Activated T-helper 2 cell treated with anti-CD3 and anti-CD28 coated beads, Interferon-gamma antibody, Interleukin-2, Interleukin-4, amounts not matched to agents 10 μg/mL and 5 μg/mL and 100 μg/mL, durations not matched to agents 14 hours and 24 hours and 36 hours (primary cell): Measurements from ENCODE around the gene VEZF1. TPM values are rescaled to one million over a fixed set of nuclear protein-coding genes. Genes with fewer than 3 reads are reported as not detected.

Experiments
- DNase-seq: peaks from one replicate; pipeline ENCODE4 v3.0.0; 2021; ENCODE audit warnings: low spot score
- H3K27ac Mint-ChIP-seq: one replicate; pipeline ENCODE4 v1.8.0; 2021; ENCODE audit warnings: mixed read lengths
- H3K27me3 Mint-ChIP-seq: one replicate; pipeline ENCODE4 v1.8.0; 2021; ENCODE audit warnings: low read depth, mixed read lengths
- H3K36me3 Mint-ChIP-seq: one replicate; pipeline ENCODE4 v1.8.0; 2021; ENCODE audit warnings: low read depth, mixed read lengths
- H3K4me1 Mint-ChIP-seq: one replicate; pipeline ENCODE4 v1.8.0; 2021; ENCODE audit warnings: low read depth, mixed read lengths
- H3K4me3 Mint-ChIP-seq: one replicate; pipeline ENCODE4 v1.8.0; 2021; ENCODE audit warnings: low read depth, mild to moderate bottlenecking, moderate library complexity, mixed read lengths
- H3K9me3 Mint-ChIP-seq: one replicate; pipeline ENCODE4 v1.8.0; 2021; ENCODE audit warnings: mixed read lengths
- intact Hi-C: fragments of 100-400 bp; cut with micrococcal nuclease; formaldehyde crosslinking; loops from one replicate; pipeline ENCODE4 v1.15.1; 2023
- total RNA-seq: library from RNA; stranded (reverse); gene quantifications from 2 replicates; pipeline ENCODE4 v1.2.3, GENCODE V29; 2022

The VEZF1 gene
- total RNA-seq, 1 donor from 2014 or later: 37.1 TPM

DNA sequence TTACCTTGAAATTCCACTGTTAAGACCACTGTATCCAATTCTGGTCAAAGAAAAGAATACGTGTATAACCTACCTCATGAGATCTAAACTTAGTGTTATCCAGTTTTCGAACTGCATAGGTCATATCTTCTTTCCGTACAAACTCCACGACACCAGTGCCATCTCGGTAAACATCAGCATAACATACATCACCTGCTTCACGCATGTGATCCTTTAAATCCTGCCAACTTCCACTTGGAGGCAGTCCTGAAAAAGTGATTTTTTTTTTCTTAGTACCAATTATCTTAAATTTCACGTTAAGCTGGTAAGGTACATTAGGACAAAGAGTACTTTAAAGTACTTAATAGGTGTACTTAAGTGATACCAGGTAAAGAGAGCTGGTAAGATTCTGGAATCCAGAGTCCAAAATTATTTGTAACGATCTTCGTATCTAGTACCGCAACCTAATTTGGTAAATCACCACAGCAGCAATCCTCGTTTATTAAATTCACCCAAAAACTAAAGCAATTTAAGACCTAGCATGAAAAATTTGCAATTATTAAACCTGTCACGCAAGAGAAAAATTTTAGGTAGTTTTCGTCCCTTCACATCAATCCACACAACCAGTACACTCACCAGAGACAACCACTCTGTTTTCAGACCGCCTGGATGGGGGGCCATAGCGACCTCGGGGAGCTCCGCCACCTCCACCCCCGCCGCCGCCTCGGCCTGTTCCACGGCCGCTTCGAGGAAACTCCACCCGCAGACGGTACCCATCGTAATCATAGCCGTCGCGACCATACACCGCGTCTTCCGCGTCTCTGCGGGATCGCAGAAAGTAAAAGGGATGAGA lies 17.9 kb upstream of the VEZF1 start:
- H3K27ac Mint-ChIP-seq: peak overlapping the region; percentile 99
- H3K9me3 Mint-ChIP-seq: no peaks in the 10 kb centered on the region
- H3K4me1 Mint-ChIP-seq: peaks cover 49% of the 10 kb centered on the region
- DNase-seq: no peak
- peak overlapping the region; percentile 94 for H3K4me3 Mint-ChIP-seq
- intact Hi-C loops: loop anchor here (2.0 to 10.0 kb wide), 3 partner anchors 329 to 1029 kb away; partner anchors contain the start of genes AKAP1 and SCPEP1
- no peaks in the 10 kb centered on the region for H3K27me3 Mint-ChIP-seq
- H3K36me3 Mint-ChIP-seq: peaks cover 79% of the 10 kb centered on the region

DNA sequence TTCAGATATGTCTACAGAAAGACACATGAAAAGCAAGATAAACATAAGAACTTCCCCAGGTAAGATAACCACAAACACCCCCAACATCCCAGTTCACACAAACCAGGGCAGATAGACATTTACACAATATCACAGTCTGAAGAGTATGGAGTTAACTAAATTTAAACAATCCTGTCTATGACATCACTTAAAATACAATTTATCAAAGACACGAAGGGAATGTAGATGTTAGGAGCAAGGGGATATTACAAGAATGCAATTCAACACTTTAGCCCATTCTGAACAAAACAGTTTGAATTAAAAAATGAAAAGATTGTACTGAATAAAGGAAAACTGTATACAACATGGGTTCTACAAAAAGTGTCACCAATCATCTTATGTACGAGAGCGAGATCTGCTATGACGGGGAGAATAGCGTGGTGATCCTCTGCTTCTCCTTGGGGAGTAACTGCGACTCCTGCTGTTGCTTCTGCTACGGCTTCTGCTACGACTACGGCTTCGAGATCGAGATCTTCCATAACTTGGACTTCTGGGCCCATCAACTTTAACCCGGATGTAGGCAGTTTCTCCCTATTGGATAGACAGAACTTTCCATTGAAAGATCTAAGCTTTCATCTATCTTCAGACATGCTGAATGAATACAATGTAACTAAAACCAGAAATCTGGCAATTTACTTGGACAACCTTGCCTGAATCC lies 17.1 kb upstream of the VEZF1 start:
- Mint-ChIP-seq H3K27me3 (no peaks in the 10 kb centered on the region), H3K4me1 (peaks cover 52% of the 10 kb centered on the region)
- intact Hi-C loops: loop anchor here (5.0 to 10.0 kb wide), 2 partner anchors 330 to 1028 kb away; partner anchors contain the start of gene SCPEP1

DNA sequence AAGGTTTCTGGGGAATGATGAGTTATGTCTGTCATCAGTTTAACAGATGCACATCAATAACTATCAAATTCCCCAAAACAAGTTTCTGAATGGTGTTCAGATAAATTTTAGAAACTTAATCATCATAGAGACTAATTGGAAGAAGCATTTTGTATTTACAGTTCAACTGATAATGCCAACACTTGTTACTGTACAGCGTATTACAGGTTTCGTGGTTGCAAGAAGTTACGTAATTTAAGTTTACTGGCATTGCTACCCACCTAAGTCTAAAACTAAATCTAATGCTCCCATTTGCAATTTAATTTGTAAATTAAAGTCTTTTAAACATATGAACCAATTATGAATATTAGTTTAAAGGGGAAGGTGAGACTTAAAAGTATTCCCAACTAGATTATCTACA lies 16.0 kb upstream of the VEZF1 start:
- Mint-ChIP-seq H3K27me3 (no peaks in the 10 kb centered on the region), H3K27ac (no peak overlapping the region), H3K4me3 (peak overlapping the region; percentile 39), H3K36me3 (peaks cover 89% of the 10 kb centered on the region), H3K4me1 (peaks cover 60% of the 10 kb centered on the region), H3K9me3 (no peaks in the 10 kb centered on the region)
- intact Hi-C loops: loop anchor here (5.0 to 10.0 kb wide), 2 partner anchors 108 to 331 kb away; no protein-coding TSS in a partner anchor
- no peak for DNase-seq

More for the DNA sequence above, 17.1 kb upstream of the VEZF1 start:
- no peak for DNase-seq
- H3K36me3 Mint-ChIP-seq: peaks cover 83% of the 10 kb centered on the region
- no peaks in the 10 kb centered on the region for H3K9me3 Mint-ChIP-seq
- peak overlapping the region; percentile 99 for H3K27ac Mint-ChIP-seq
- peak overlapping the region; percentile 94 for H3K4me3 Mint-ChIP-seq

DNA sequence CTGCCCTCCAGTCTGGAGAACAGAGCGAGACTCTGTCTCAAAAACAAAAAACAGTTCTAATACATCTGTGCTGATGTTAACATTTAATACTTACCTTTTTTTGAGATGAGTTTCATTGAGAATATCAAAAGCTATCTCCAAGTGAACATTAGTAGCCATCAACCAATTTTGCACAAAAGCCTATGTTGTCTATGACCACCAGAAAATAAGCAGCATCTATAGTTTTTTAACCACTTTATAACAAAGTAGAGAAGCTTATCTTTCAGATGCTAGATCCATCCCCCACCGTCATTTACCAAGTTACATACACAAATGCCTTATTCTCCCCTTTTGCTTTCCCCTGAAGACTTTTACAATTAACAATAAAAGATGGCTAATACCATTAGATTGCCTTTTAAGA lies 14.9 kb upstream of the VEZF1 start:
- DNase-seq: no peak
- Mint-ChIP-seq H3K36me3 (peaks cover 92% of the 10 kb centered on the region), H3K27me3 (no peaks in the 10 kb centered on the region), H3K4me1 (peaks cover 59% of the 10 kb centered on the region), H3K4me3 (peak overlapping the region; percentile 27), H3K9me3 (no peaks in the 10 kb centered on the region), H3K27ac (peak overlapping the region; percentile 29)
- intact Hi-C loops: loop anchor here (5.0 to 10.0 kb wide), 2 partner anchors 109 to 332 kb away; no protein-coding TSS in a partner anchor

GRCh38 chr17:58002154-58002948 lies 14.3 kb upstream of the VEZF1 start:
- Mint-ChIP-seq H3K27ac (peak overlapping the region; percentile 12), H3K9me3 (no peaks in the 10 kb centered on the region), H3K4me3 (peak overlapping the region; percentile 26), H3K36me3 (peaks cover 94% of the 10 kb centered on the region), H3K27me3 (no peaks in the 10 kb centered on the region), H3K4me1 (peaks cover 57% of the 10 kb centered on the region)
- intact Hi-C loops: loop anchor here (5.0 to 10.0 kb wide), 2 partner anchors 110 to 332 kb away; no protein-coding TSS in a partner anchor
- DNase-seq: no peak

DNA sequence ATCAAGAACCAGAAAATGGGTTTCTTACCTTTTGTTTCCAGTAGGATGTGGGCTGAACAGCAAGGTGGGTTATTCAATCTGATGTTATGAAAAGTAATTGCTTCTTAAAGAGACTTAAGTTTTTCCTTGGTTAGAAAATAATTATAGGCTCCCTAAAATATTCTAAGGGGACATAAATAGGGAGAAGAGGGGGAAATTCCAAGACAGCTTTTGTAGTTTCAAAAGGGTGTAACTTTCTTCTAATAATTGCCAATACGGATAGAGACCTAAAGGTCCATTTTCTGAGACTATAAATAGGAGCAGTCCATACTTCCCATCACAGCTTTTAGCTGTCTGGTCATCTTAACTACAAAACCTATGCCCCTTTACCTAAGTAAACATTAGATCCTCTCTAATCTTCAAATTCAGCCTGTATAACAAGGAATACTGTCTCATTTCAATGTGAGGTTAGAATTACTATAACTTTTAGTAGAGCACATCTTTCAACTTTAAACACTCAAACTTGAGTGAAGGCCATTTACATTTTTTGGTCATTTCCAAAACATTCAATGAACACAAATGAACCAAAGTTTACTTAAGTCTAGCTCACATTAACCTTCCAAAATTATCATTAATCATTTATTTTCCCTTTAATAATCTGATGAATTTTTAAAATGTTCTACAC lies 13.5 kb upstream of the VEZF1 start:
- peaks cover 61% of the 10 kb centered on the region for H3K4me1 Mint-ChIP-seq

DNA sequence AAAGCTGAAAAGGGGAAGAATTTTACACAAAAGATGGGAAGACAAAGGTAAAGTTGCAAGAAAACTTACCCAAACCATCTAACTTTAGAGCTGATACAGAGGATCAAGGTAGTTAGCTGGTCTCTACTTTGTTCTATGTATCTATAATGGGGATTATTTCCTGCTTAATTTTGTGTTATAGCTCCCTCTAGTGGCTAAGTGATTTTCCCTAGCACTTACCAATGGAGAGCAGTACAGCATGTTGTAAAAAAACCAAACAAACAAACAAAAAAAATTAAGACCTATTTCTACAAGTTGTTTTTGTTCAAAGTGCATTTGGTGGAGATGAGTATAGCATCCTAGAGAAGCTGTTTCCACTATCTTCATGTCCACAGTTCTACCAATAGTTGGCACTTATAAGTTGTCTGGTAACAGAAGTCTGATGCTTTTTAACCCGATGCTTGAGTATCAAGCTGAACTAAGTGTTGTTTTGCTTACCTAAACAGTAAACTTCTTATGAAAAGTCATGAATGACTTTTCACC lies 11.5 kb upstream of the VEZF1 start:
- Mint-ChIP-seq H3K27me3 (no peaks in the 10 kb centered on the region), H3K4me1 (peaks cover 55% of the 10 kb centered on the region), H3K9me3 (no peaks in the 10 kb centered on the region), H3K36me3 (peaks cover 89% of the 10 kb centered on the region), H3K4me3 (peak overlapping the region; percentile 7), H3K27ac (peak overlapping the region; percentile 28)
- no peak for DNase-seq
- intact Hi-C loops: loop anchor here (5.0 to 10.0 kb wide), 4 partner anchors 55 to 335 kb away; no protein-coding TSS in a partner anchor

More for the DNA sequence above, 13.5 kb upstream of the VEZF1 start:
- Mint-ChIP-seq H3K27me3 (no peaks in the 10 kb centered on the region), H3K4me3 (no peak overlapping the region), H3K27ac (no peak overlapping the region), H3K36me3 (peaks cover 97% of the 10 kb centered on the region), H3K9me3 (no peaks in the 10 kb centered on the region)
- no peak for DNase-seq
- intact Hi-C loops: loop anchor here (5.0 to 10.0 kb wide), 2 partner anchors 111 to 333 kb away; no protein-coding TSS in a partner anchor

- Mint-ChIP-seq H3K27ac (no peak overlapping the region), H3K4me1 (peaks cover 57% of the 10 kb centered on the region), H3K9me3 (no peaks in the 10 kb centered on the region), H3K4me3 (peak overlapping the region; percentile 7), H3K27me3 (no peaks in the 10 kb centered on the region), H3K36me3 (peaks cover 84% of the 10 kb centered on the region)
- DNase-seq: no peak
- intact Hi-C loops: loop anchor here (5.0 to 10.0 kb wide), 2 partner anchors 54 to 88 kb away; no protein-coding TSS in a partner anchor
These were observed 11.0 kb upstream of the VEZF1 start for GRCh38 chr17:57999010-57999495.

- DNase-seq: no peak
- H3K4me3 Mint-ChIP-seq: no peak overlapping the region
- peaks cover 53% of the 10 kb centered on the region for H3K4me1 Mint-ChIP-seq
- H3K36me3 Mint-ChIP-seq: peaks cover 70% of the 10 kb centered on the region
- intact Hi-C loops: loop anchor here (5.0 to 10.0 kb wide), 2 partner anchors 52 to 90 kb away; no protein-coding TSS in a partner anchor
- no peak overlapping the region for H3K27ac Mint-ChIP-seq
- no peaks in the 10 kb centered on the region for H3K27me3 Mint-ChIP-seq
- no peaks in the 10 kb centered on the region for H3K9me3 Mint-ChIP-seq
These were observed 9.2 kb upstream of the VEZF1 start for GRCh38 chr17:57997085-57997809.

DNA sequence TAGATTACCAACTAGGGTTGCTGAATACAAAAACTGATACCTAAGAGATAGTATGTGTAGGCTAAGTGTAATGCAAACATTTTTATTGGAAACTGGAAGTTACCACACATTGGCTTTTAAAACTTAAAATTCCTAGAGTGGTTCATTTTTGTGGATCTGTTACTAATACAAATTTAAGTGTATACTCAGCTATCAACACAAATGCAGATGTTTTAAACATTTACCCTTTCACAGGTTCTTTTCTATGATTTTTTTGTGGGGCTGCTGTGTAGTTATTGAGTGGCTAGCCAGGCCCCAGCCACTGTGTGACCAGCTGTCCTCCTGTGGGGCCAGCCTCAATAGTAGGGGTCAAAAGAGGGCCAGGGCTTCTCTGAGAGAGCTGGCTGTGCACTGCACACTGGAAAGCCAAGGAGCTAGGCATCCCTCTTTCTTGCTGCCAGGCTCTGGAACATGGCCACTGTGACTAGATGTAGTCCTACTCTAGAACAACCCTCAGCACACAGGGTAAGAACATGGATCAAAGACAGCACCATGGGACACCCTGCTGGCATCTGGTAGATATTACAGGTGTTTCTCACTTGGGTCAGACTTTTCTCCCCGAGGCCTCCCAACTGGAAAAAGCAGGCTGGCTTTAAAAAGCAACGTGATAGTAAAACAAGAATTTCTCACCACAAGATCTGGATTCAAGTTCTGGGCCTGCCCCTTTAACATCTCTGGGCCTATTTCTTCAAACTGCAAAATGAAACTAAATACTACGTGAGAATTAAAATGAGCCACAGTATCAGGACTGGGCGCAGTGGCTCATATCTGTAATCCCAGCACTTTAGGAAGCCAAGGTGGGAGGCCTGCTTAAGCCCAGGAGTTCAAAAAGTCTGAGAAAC lies 7.3 kb upstream of the VEZF1 start:
- Mint-ChIP-seq H3K36me3 (peaks cover 51% of the 10 kb centered on the region), H3K27ac (peak overlapping the region; percentile 56), H3K27me3 (no peaks in the 10 kb centered on the region), H3K4me1 (peaks cover 47% of the 10 kb centered on the region), H3K9me3 (no peaks in the 10 kb centered on the region), H3K4me3 (no peak overlapping the region)
- DNase-seq: peak; percentile 44
- intact Hi-C loops: loop anchor here (2.0 to 10.0 kb wide), 3 partner anchors 51 to 103 kb away; no protein-coding TSS in a partner anchor
